Coronary artery (tissue), 2 donors: ENCODE results near the gene XRCC5.

ENCODE experiments used
- DNase-seq: peaks from one replicate; pipeline ENCODE4 v3.0.0-alpha.2; 2017; ENCODE audit warnings: low spot score
- H3K27ac ChIP-seq, 2 donors: fragments of 200-600 bp; sonication (generic); one replicate each; pipeline ENCODE4 v1.5.1; 2016 to 2019
- H3K4me3 ChIP-seq: fragments of 200-600 bp; sonication (generic); 2 replicates; pipeline ENCODE4 v1.5.1; 2016; ENCODE audit warnings: mild to moderate bottlenecking, moderate library complexity
- TF ChIP-seq, protein P1 (sequence below): fragments of 200-600 bp; sonication (generic); IDR thresholded peaks from one replicate; pipeline ENCODE4 v1.5.1; 2019; ENCODE audit warnings: antibody characterized with exemption

Gene XRCC5

GRCh38 chr2:216083464-216084281, 25.5 kb upstream of the XRCC5 start:
- Histone ChIP-seq H3K27ac (no peak overlapping the region), H3K4me3 (no peak overlapping the region)
- DNase-seq: no peak

GRCh38 chr2:216084547-216084946, 24.6 kb upstream of the XRCC5 start:
- no peak overlapping the region for H3K27ac ChIP-seq
- no peak overlapping the region for H3K4me3 ChIP-seq
- DNase-seq: no peak
- TF ChIP-seq, protein P1, sequence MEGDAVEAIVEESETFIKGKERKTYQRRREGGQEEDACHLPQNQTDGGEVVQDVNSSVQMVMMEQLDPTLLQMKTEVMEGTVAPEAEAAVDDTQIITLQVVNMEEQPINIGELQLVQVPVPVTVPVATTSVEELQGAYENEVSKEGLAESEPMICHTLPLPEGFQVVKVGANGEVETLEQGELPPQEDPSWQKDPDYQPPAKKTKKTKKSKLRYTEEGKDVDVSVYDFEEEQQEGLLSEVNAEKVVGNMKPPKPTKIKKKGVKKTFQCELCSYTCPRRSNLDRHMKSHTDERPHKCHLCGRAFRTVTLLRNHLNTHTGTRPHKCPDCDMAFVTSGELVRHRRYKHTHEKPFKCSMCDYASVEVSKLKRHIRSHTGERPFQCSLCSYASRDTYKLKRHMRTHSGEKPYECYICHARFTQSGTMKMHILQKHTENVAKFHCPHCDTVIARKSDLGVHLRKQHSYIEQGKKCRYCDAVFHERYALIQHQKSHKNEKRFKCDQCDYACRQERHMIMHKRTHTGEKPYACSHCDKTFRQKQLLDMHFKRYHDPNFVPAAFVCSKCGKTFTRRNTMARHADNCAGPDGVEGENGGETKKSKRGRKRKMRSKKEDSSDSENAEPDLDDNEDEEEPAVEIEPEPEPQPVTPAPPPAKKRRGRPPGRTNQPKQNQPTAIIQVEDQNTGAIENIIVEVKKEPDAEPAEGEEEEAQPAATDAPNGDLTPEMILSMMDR: no peak

More at GRCh38 chr2:216083464-216084281, 25.5 kb upstream of the XRCC5 start:
- TF ChIP-seq, protein P1: no peak

- TF ChIP-seq, protein P1: no peak
- H3K4me3 ChIP-seq: no peak overlapping the region
- DNase-seq: no peak
- H3K27ac ChIP-seq: no peak overlapping the region
Measured at GRCh38 chr2:216086207-216086893, 22.8 kb upstream of the XRCC5 start.

DNA sequence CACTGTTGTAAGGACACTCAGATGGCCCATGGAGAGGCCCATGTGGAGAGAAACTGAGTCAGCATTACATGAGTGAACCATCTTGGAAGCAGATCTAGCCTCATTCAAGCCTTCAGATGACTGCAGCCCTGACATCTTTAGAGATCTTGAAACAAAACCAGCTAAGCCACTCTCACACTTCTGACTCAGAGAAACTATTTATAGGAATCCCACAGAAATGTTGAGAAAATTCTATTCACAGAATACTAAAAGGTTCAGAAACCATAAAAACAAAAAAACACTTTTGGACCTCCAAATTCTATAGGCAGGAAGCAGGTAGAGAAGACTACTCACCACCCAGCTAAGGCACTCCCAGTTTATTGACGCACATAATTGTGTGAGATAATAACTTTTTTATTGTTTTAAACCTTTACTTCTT, 18.8 kb upstream of the XRCC5 start:
- Histone ChIP-seq H3K4me3 (no peak overlapping the region), H3K27ac (no peak overlapping the region)
- TF ChIP-seq, protein P1: no peak
- DNase-seq: no peak

DNA sequence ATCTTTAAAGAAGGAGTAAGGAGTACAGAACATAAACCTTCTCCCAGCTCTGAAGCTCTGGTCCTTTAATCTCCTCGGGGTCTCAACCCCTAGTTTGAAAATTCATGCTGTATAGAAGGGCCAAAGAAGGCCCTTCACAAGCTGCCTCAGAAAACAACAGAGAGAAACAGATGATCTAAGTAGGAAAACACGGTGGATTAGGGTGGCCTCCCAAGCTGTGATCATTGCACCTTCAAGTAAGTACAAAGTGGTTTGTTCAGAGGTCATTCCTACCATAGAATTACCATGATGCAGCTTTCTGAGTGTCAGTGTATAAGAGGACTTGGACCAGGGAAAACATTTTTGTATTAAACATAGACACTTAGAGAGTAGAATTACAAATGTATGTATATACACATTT, 16.5 kb upstream of the XRCC5 start:
- no peak overlapping the region for H3K4me3 ChIP-seq
- no peak for DNase-seq
- H3K27ac ChIP-seq: no peak overlapping the region
- TF ChIP-seq, protein P1: no peak

- Histone ChIP-seq H3K4me3 (no peak overlapping the region), H3K27ac (no peak overlapping the region)
- DNase-seq: no peak
- TF ChIP-seq, protein P1: no peak
Measured at GRCh38 chr2:216094701-216095100, 14.4 kb upstream of the XRCC5 start.
